ENCODE data around the gene KLF13.
A peak's percentile ranks its signal among the peaks of the same experiment; 100 is the strongest.

KLF13 gene

GRCh38 chr15:31362886-31363285 is 36.3 kb downstream of the KLF13 start:
- DNase-seq (ENCODE audit: low spot score) = no peak

- peak; percentile 72 for DNase-seq (ENCODE audit: low spot score)
Observed at GRCh38 chr15:31364301-31365031, 37.8 kb downstream of the KLF13 start.

- DNase-seq (ENCODE audit: low spot score) = no peak
Observed at GRCh38 chr15:31365032-31365654, 38.5 kb downstream of the KLF13 start.

- DNase-seq (ENCODE audit: low spot score) = peak; percentile 92
Observed at GRCh38 chr15:31365655-31366127, 39.1 kb downstream of the KLF13 start.

GRCh38 chr15:31366169-31366734 is 39.6 kb downstream of the KLF13 start:
- no peak for DNase-seq (ENCODE audit: low spot score)

- DNase-seq (ENCODE audit: low spot score) = no peak
Observed at GRCh38 chr15:31367021-31367729, 40.5 kb downstream of the KLF13 start.

- no peak for DNase-seq (ENCODE audit: low spot score)
Observed at GRCh38 chr15:31367730-31368344, 41.2 kb downstream of the KLF13 start.

GRCh38 chr15:31369727-31370126 is 43.1 kb downstream of the KLF13 start:
- DNase-seq (ENCODE audit: low spot score) = no peak

- DNase-seq (ENCODE audit: low spot score) = no peak
Observed at GRCh38 chr15:31371520-31372240, 45.0 kb downstream of the KLF13 start.

GRCh38 chr15:31372635-31373091 is 46.0 kb downstream of the KLF13 start:
- no peak for DNase-seq (ENCODE audit: low spot score)

- no peak for DNase-seq (ENCODE audit: low spot score)
Observed at GRCh38 chr15:31373096-31373865, 46.6 kb downstream of the KLF13 start.

GRCh38 chr15:31373970-31374369 is 47.3 kb downstream of the KLF13 start:
- DNase-seq (ENCODE audit: low spot score) = no peak

GRCh38 chr15:31374489-31374888 is 47.9 kb downstream of the KLF13 start:
- no peak for DNase-seq (ENCODE audit: low spot score)

- DNase-seq (ENCODE audit: low spot score) = no peak
Observed at GRCh38 chr15:31374986-31375385, 48.4 kb downstream of the KLF13 start.

GRCh38 chr15:31375772-31376171 is 49.1 kb downstream of the KLF13 start:
- no peak for DNase-seq (ENCODE audit: low spot score)

GRCh38 chr15:31376511-31376910 is 49.9 kb downstream of the KLF13 start:
- no peak for DNase-seq (ENCODE audit: low spot score)

- no peak for DNase-seq (ENCODE audit: low spot score)
Observed at GRCh38 chr15:31377030-31377429, 50.4 kb downstream of the KLF13 start.

GRCh38 chr15:31378363-31378903 is 51.8 kb downstream of the KLF13 start:
- DNase-seq (ENCODE audit: low spot score) = no peak

GRCh38 chr15:31379042-31379441 is 52.4 kb downstream of the KLF13 start:
- no peak for DNase-seq (ENCODE audit: low spot score)

GRCh38 chr15:31379577-31379976 is 52.9 kb downstream of the KLF13 start:
- DNase-seq (ENCODE audit: low spot score) = no peak

All from hematopoietic multipotent progenitor cell treated with erythropoietin and hydrocortisone succinate and interleukin-3 and kit ligand, for 15 days (in vitro differentiated cells).